T-helper 2 cell treated with Interferon-gamma antibody and Interleukin-4, amounts not matched to agents 5 μg/mL and 100 μg/mL, for 36 hours (primary cell): ENCODE measurements around the gene SIT1.

ENCODE experiments used
- DNase-seq: peaks from one replicate; pipeline ENCODE4 v3.0.0; 2021; ENCODE audit warnings: low spot score
- H3K27ac Mint-ChIP-seq: one replicate; pipeline ENCODE4 v1.8.0; 2021; ENCODE audit warnings: mild to moderate bottlenecking, mixed read lengths
- H3K27me3 Mint-ChIP-seq: one replicate; pipeline ENCODE4 v1.8.0; 2021; ENCODE audit warnings: low read depth, mixed read lengths
- H3K36me3 Mint-ChIP-seq: one replicate; pipeline ENCODE4 v1.8.0; 2021; ENCODE audit warnings: low read depth, mixed read lengths
- H3K4me1 Mint-ChIP-seq: one replicate; pipeline ENCODE4 v1.8.0; 2021; ENCODE audit warnings: low read depth, mixed read lengths
- H3K4me3 Mint-ChIP-seq: one replicate; pipeline ENCODE4 v1.8.0; 2022; ENCODE audit warnings: mild to moderate bottlenecking, moderate library complexity, mixed read lengths
- H3K9me3 Mint-ChIP-seq: one replicate; pipeline ENCODE4 v1.8.0; 2021; ENCODE audit warnings: mixed read lengths

The SIT1 gene

GRCh38 chr9:35606726-35607125, 44.0 kb downstream of the SIT1 start:
- Mint-ChIP-seq H3K9me3 (no peaks in the 10 kb centered on the region), H3K36me3 (peaks cover 22% of the 10 kb centered on the region), H3K4me1 (peaks cover 32% of the 10 kb centered on the region), H3K27ac (no peak overlapping the region), H3K4me3 (peak overlapping the region; percentile 24), H3K27me3 (no peaks in the 10 kb centered on the region)
- DNase-seq, result no peak

DNA sequence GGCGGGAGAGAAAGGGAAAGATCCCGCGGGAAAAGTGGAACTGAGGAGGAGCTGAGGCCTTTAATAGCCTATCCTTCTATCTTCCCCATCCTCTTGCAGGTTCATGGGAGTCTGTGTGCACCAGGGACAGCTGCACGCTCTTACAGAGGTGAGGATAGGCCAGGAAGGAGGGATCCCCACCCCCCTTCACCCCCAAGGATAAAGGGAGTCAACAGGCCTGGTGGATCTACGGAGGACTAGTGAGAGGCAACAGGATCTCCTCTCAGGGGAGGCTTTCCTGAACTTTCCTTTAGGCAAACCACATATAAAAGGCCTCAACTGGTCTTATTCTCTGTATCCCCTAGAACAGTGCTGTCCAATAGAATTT, 44.6 kb downstream of the SIT1 start:
- H3K27me3 Mint-ChIP-seq, result no peaks in the 10 kb centered on the region
- H3K36me3 Mint-ChIP-seq, result peaks cover 17% of the 10 kb centered on the region
- no peaks in the 10 kb centered on the region for H3K9me3 Mint-ChIP-seq
- H3K4me1 Mint-ChIP-seq, result peaks cover 28% of the 10 kb centered on the region
- no peak overlapping the region for H3K27ac Mint-ChIP-seq
- H3K4me3 Mint-ChIP-seq, result peak overlapping the region; percentile 81
- DNase-seq, result no peak

- peak; percentile 32 for DNase-seq
- H3K4me3 Mint-ChIP-seq, result peak overlapping the region; percentile 81
- peak overlapping the region; percentile 9 for H3K27ac Mint-ChIP-seq
- peaks cover 17% of the 10 kb centered on the region for H3K36me3 Mint-ChIP-seq
- H3K9me3 Mint-ChIP-seq, result no peaks in the 10 kb centered on the region
- H3K4me1 Mint-ChIP-seq, result peaks cover 28% of the 10 kb centered on the region
- H3K27me3 Mint-ChIP-seq, result no peaks in the 10 kb centered on the region
Measured at GRCh38 chr9:35605351-35606137, 45.2 kb downstream of the SIT1 start.

GRCh38 chr9:35604578-35605350, 46.0 kb downstream of the SIT1 start, which contains the start of gene TESK1:
TSS of gene TESK1 (plus strand) at chr9:35605262. CDS start at chr9:35605620, 358 bp downstream.
- peak; percentile 85 for DNase-seq
- H3K9me3 Mint-ChIP-seq, result no peaks in the 10 kb centered on the region
- H3K4me1 Mint-ChIP-seq, result peaks cover 28% of the 10 kb centered on the region
- no peaks in the 10 kb centered on the region for H3K27me3 Mint-ChIP-seq
- H3K4me3 Mint-ChIP-seq, result peak within 1 kb of the TSS; percentile 91
- peaks cover 17% of the 10 kb centered on the region for H3K36me3 Mint-ChIP-seq
- H3K27ac Mint-ChIP-seq, result peak within 1 kb of the TSS; percentile 96

DNA sequence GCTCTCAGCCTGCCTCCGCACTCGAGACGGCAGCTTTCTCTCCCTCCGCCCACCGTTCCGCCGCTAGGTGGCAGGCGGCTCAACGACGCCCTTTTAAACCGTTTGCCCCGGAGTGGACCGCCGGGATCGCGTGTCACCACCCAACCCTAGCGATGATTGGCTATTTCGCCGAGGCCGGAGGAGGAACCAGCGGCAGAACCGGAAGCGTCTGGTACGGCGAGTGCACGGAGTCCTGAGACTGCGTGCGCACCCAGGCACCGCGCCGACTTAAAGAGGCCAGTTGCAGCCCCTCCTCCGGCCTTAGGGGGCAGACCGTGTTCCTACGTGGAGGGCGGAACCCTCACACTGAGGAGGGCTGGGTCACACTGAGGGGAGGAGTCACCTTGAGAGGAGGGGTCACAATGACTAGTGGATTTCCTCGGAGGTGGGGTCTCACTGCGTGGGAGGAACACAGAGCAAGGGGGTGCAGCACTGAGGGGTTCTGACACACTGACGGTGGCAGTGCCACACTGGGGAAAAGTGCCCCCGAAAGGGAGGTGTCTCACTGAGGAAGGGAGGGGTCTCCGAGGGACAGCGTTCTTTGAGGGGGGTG, 46.6 kb downstream of the SIT1 start:
- Mint-ChIP-seq H3K27me3 (no peaks in the 10 kb centered on the region), H3K27ac (peak overlapping the region; percentile 96), H3K36me3 (peaks cover 17% of the 10 kb centered on the region), H3K9me3 (no peaks in the 10 kb centered on the region), H3K4me1 (peaks cover 28% of the 10 kb centered on the region), H3K4me3 (peak overlapping the region; percentile 91)
- DNase-seq, result peak; percentile 100

GRCh38 chr9:35603506-35603985, 47.2 kb downstream of the SIT1 start:
- peaks cover 14% of the 10 kb centered on the region for H3K36me3 Mint-ChIP-seq
- peak overlapping the region; percentile 96 for H3K27ac Mint-ChIP-seq
- peaks cover 28% of the 10 kb centered on the region for H3K4me1 Mint-ChIP-seq
- peak overlapping the region; percentile 91 for H3K4me3 Mint-ChIP-seq
- H3K27me3 Mint-ChIP-seq, result no peaks in the 10 kb centered on the region
- no peaks in the 10 kb centered on the region for H3K9me3 Mint-ChIP-seq
- DNase-seq, result peak; percentile 20

- H3K4me3 Mint-ChIP-seq, result no peak overlapping the region
- H3K9me3 Mint-ChIP-seq, result no peaks in the 10 kb centered on the region
- no peak for DNase-seq
- no peak overlapping the region for H3K27ac Mint-ChIP-seq
- H3K4me1 Mint-ChIP-seq, result peaks cover 16% of the 10 kb centered on the region
- H3K27me3 Mint-ChIP-seq, result no peaks in the 10 kb centered on the region
- no peaks in the 10 kb centered on the region for H3K36me3 Mint-ChIP-seq
Measured at GRCh38 chr9:35599763-35600604, 50.7 kb downstream of the SIT1 start.
